Mesodermal cell (in vitro differentiated cells): ENCODE data around the gene GPR50. TPM values are rescaled to one million over a fixed set of nuclear protein-coding genes. Genes with fewer than 3 reads are reported as not detected.

Experiments
- H3K27ac ChIP-seq: 2 replicates; pipeline ENCODE4 v1.7.0; 2013; ENCODE audit warnings: mild to moderate bottlenecking, low read depth, low read length, moderate library complexity; ENCODE audit not compliant: severe bottlenecking
- H3K36me3 ChIP-seq: 2 replicates; pipeline ENCODE4 v1.7.1; 2013; ENCODE audit warnings: mild to moderate bottlenecking, low read length, moderate library complexity; ENCODE audit not compliant: control insufficient read depth, insufficient read depth
- H3K4me1 ChIP-seq: one replicate; pipeline ENCODE4 v1.7.1; 2013; ENCODE audit warnings: mild to moderate bottlenecking, low read length; ENCODE audit not compliant: insufficient read depth, control insufficient read depth, poor library complexity, severe bottlenecking
- H3K4me3 ChIP-seq: 2 replicates; pipeline ENCODE4 v1.7.0; 2013; ENCODE audit warnings: low read length, control low read depth, mild to moderate bottlenecking; ENCODE audit not compliant: insufficient read depth, poor library complexity, severe bottlenecking; ENCODE audit errors: extremely low read depth
- H3K9me3 ChIP-seq: 2 replicates; pipeline ENCODE4 v1.7.1; 2013; ENCODE audit warnings: mild to moderate bottlenecking, low read length, moderate library complexity; ENCODE audit not compliant: control insufficient read depth
- WGBS, 2 experiments: methylation state at CpG; one replicate each; pipeline ENCODE4 v1.1.5; 2013; ENCODE audit warnings: missing lambda C conversion rate in 2 of 2; ENCODE audit not compliant: insufficient coverage in 2 of 2; 5-methylcytosine and 5-hydroxymethylcytosine counted together
- polyA plus RNA-seq, 2 experiments: library from polyadenylated mRNA; stranded (reverse); fragments of 50-300 nt; gene quantifications; one replicate each; pipeline ENCODE4 v1.2.3, GENCODE V29; 2013

The GPR50 gene
- 1.6 TPM for polyA plus RNA-seq (2013, experiment 1 of 2)
- polyA plus RNA-seq (2013, experiment 2 of 2): 0.86 TPM

DNA sequence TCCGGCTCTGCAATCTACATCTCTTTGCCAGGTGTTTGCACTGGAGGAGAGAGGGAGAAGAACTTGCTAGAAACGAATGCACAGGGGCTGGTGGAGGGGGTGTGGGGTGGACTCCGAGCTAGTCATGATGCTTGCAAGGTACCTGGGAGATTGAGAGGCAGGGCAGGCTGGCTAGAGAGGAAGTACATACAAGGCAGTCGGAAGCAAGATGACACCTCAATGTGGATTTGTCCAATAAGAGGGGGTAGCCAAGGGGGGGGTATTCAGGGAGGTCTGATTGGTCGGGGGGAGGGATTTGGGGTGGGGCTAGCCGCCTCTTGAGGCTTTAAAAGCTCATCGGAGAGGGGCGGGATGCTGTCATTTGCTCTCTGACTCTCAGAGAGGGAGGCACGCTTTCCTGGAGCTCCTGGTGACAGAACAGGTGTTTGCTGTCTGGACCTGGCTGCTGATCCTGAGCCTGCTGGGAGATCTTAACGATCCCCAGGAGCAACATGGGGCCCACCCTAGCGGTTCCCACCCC lies at the start of gene GPR50:
GPR50 (plus strand) TSS at position 354 of the 520 bp plus-strand sequence; CDS start at position 492, 138 bp downstream.
- Histone ChIP-seq H3K27ac (no peak within 1 kb of the TSS), H3K9me3 (no peaks in the 10 kb centered on the region), H3K4me1 (no peaks in the 10 kb centered on the region), H3K36me3 (no peaks in the 10 kb centered on the region), H3K4me3 (peak within 1 kb of the TSS; percentile 41)
- WGBS, 2 experiments: 38% methylated on average over 2 of the region's 11 CpGs; no CpG with 5 or more reads in 1 of the 2 experiments

GRCh38 chrX:151132531-151132930 lies 43.9 kb upstream of the GPR50 start:
- WGBS, 2 experiments: no CpG with 5 or more reads among the region's 2 CpGs
- Histone ChIP-seq H3K9me3 (no peaks in the 10 kb centered on the region), H3K4me1 (no peaks in the 10 kb centered on the region), H3K36me3 (no peaks in the 10 kb centered on the region), H3K4me3 (no peak overlapping the region), H3K27ac (no peak overlapping the region)

- no peak overlapping the region for H3K27ac ChIP-seq
- 0 to 18% methylated on average over 1 to 4 of the region's 8 CpGs for WGBS, 2 experiments
- no peaks in the 10 kb centered on the region for H3K9me3 ChIP-seq
- H3K4me3 ChIP-seq: no peak overlapping the region
- H3K36me3 ChIP-seq: no peaks in the 10 kb centered on the region
- peaks cover 3% of the 10 kb centered on the region for H3K4me1 ChIP-seq
These were observed 24.6 kb upstream of the GPR50 start for GRCh38 chrX:151151665-151152267.

DNA sequence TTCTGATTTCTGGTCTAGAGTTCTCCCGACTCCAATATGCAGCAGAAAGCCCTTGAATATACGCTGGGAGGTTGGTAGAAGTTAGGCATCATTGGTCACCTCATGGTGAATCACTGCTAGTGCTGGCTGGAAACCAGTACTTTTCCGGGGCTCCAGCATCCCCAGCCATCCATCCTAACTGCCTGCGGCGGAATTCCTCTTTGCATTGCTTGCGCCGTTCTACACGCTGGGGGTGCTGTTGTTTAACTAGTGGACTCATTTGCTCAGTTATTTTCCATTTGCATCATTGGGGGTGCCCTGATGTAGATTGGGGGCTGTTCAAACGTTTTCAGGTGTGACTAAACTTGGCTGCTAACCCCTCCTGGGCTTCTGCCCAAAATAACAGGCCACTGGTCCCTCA lies 23.3 kb upstream of the GPR50 start:
- H3K27ac ChIP-seq: no peak overlapping the region
- no peak overlapping the region for H3K4me3 ChIP-seq

DNA sequence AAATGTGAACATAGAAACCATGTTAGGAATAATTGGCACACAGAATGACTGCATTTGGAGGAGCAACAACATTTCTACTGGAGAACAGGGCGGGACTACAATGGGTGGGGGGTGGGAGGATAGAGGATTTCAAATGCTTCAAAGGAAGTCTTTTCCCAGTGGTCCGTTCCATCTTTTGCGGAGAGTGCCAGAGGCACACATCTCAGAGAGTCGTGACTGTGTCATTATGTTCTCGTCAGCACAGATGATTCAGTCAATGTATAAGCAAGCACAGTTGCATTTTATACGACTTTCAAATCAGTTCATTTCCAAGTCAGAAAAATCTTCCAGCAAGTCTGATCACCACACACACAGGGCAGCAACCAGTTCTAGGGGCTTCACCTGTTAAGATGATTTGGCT lies 22.7 kb upstream of the GPR50 start:
- no peak overlapping the region for H3K27ac ChIP-seq
- peaks cover 3% of the 10 kb centered on the region for H3K4me1 ChIP-seq
- WGBS, 2 experiments: 50 to 56% methylated on average over 4 to 5 of the region's 6 CpGs
- no peak overlapping the region for H3K4me3 ChIP-seq
- H3K9me3 ChIP-seq: no peaks in the 10 kb centered on the region
- H3K36me3 ChIP-seq: no peaks in the 10 kb centered on the region

More for the DNA sequence above, 23.3 kb upstream of the GPR50 start:
- Histone ChIP-seq H3K9me3 (no peaks in the 10 kb centered on the region), H3K4me1 (peaks cover 3% of the 10 kb centered on the region), H3K36me3 (no peaks in the 10 kb centered on the region)
- WGBS, 2 experiments: 12% methylated on average over 5 of the region's 9 CpGs; no CpG with 5 or more reads in 1 of the 2 experiments

DNA sequence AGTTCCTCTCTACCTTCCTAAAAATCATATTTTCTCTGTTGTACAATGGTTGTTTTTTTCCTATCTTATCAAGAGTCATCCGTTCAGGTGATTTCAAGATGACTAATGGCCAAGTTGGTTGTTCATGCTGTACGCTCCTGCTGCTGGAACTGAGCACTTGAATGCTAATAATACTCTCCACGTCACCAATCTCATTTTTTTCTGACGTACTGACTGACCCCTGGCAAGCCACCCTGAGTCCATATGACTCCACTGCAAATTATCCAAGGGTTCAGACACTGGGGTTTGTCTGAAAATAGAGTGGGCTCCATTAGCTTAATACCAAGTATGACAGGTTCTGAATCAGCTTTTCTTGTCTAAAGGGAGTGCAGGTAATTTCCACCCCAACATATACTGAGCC lies 21.1 kb upstream of the GPR50 start:
- WGBS, 2 experiments: 100% methylated on average over 1 of the region's 4 CpGs
- no peaks in the 10 kb centered on the region for H3K36me3 ChIP-seq
- H3K27ac ChIP-seq: no peak overlapping the region
- no peak overlapping the region for H3K4me3 ChIP-seq
- no peaks in the 10 kb centered on the region for H3K9me3 ChIP-seq
- H3K4me1 ChIP-seq: peaks cover 3% of the 10 kb centered on the region

- 77 to 78% methylated on average over 2 to 3 of the region's 4 CpGs for WGBS, 2 experiments
- H3K4me1 ChIP-seq: no peaks in the 10 kb centered on the region
- H3K9me3 ChIP-seq: no peaks in the 10 kb centered on the region
These were observed 14.7 kb upstream of the GPR50 start for GRCh38 chrX:151161690-151162089.

GRCh38 chrX:151167791-151168345 lies 8.5 kb upstream of the GPR50 start:
- Histone ChIP-seq H3K4me3 (no peak overlapping the region), H3K9me3 (no peaks in the 10 kb centered on the region), H3K36me3 (no peaks in the 10 kb centered on the region), H3K27ac (no peak overlapping the region), H3K4me1 (no peaks in the 10 kb centered on the region)
- no CpG with 5 or more reads among the region's 7 CpGs for WGBS, 2 experiments

More at GRCh38 chrX:151161690-151162089, 14.7 kb upstream of the GPR50 start:
- Histone ChIP-seq H3K27ac (no peak overlapping the region), H3K4me3 (no peak overlapping the region), H3K36me3 (no peaks in the 10 kb centered on the region)

GRCh38 chrX:151169783-151170182 lies 6.6 kb upstream of the GPR50 start:
- no peak overlapping the region for H3K4me3 ChIP-seq
- 33 to 78% methylated on average over 1 of the region's 1 CpG for WGBS, 2 experiments
- no peaks in the 10 kb centered on the region for H3K4me1 ChIP-seq
- no peaks in the 10 kb centered on the region for H3K36me3 ChIP-seq
- H3K9me3 ChIP-seq: no peaks in the 10 kb centered on the region
- no peak overlapping the region for H3K27ac ChIP-seq

GRCh38 chrX:151174581-151175282 lies 1.7 kb upstream of the GPR50 start:
- H3K4me1 ChIP-seq: no peaks in the 10 kb centered on the region
- no peaks in the 10 kb centered on the region for H3K36me3 ChIP-seq
- WGBS, 2 experiments: 1 to 7% methylated on average over 5 to 13 of the region's 37 CpGs
- no peaks in the 10 kb centered on the region for H3K9me3 ChIP-seq
- peak overlapping the region; percentile 11 for H3K4me3 ChIP-seq
- no peak overlapping the region for H3K27ac ChIP-seq
